Stimulated activated CD4-positive, alpha-beta T cell treated with anti-CD3 and anti-CD28 coated beads, Interleukin-12 subunit alpha, Interleukin-12 subunit beta, amount 100 ng/mL, for 48 hours (primary cell): ENCODE measurements around the gene ST8SIA5.
A peak's percentile ranks its signal among the peaks of the same experiment; 100 is the strongest.

Source experiments
- DNase-seq, 3 donors: peaks; one replicate each; pipeline ENCODE4 v3.0.0-alpha.2; 2020; ENCODE audit warnings: low read depth in 2 of 3, low spot score in 1 of 3

The ST8SIA5 gene

GRCh38 chr18:46630160-46630559 is 126.7 kb downstream of the ST8SIA5 start:
- no peak for DNase-seq

GRCh38 chr18:46629361-46629760 is 127.5 kb downstream of the ST8SIA5 start:
- no peak for DNase-seq

- no peak for DNase-seq
Measured at GRCh38 chr18:46628206-46628605, 128.6 kb downstream of the ST8SIA5 start.

- DNase-seq = no peak
Measured at GRCh38 chr18:46627136-46627535, 129.7 kb downstream of the ST8SIA5 start.

GRCh38 chr18:46625069-46625468 is 131.8 kb downstream of the ST8SIA5 start:
- DNase-seq = no peak

GRCh38 chr18:46624127-46624526 is 132.7 kb downstream of the ST8SIA5 start:
- DNase-seq = peak in 1 of 3 donors; percentile 25

GRCh38 chr18:46623541-46623940 is 133.3 kb downstream of the ST8SIA5 start:
- DNase-seq = peak in 2 of 3 donors; percentile 4 to 16

GRCh38 chr18:46622999-46623398 is 133.9 kb downstream of the ST8SIA5 start:
- DNase-seq = no peak

GRCh38 chr18:46622451-46622850 is 134.4 kb downstream of the ST8SIA5 start:
- no peak for DNase-seq

- no peak for DNase-seq
Measured at GRCh38 chr18:46621871-46622270, 135.0 kb downstream of the ST8SIA5 start.

- no peak for DNase-seq
Measured at GRCh38 chr18:46621111-46621766, 135.6 kb downstream of the ST8SIA5 start.

- no peak for DNase-seq
Measured at GRCh38 chr18:46619559-46619958, 137.3 kb downstream of the ST8SIA5 start.
